HCT116 (cell line): ENCODE results near the gene C2orf92. TPM values are rescaled to one million over a fixed set of nuclear protein-coding genes. Genes with fewer than 3 reads are reported as not detected.

ENCODE experiments used
- ATAC-seq: fragments of 200-7000 bp; cut with Tn5 transposase; 2 replicates; pipeline ENCODE4 v1.9.1; 2020; ENCODE audit warnings: mild to moderate bottlenecking, moderate library complexity
- BruUV-seq: library from RNA; stranded (reverse); fragments of 400-500 nt; replicated peaks from 2 replicates; lab custom pipeline; 2021; lab: Mats Ljungman, UMichigan
- CTCF ChIA-PET: fragments of 300-600 bp; sonication (Branson Sonifier 250); formaldehyde crosslinking; loops from one replicate; lab custom pipeline; 2021; ENCODE audit warnings: antibody characterized with exemption; lab: Charles Lee
- POLR2A ChIA-PET: fragments of 300-600, 350-600 bp; sonication (Branson Sonifier 250); formaldehyde crosslinking; loops from one replicate; lab custom pipeline; 2021; ENCODE audit warnings: antibody characterized with exemption; lab: Charles Lee
- RAD21 ChIA-PET, 2 experiments: fragments of 300-600 bp; sonication (Branson Sonifier 250); formaldehyde crosslinking; loops; one replicate each; lab custom pipeline; 2023; ENCODE audit warnings: low total read pairs in 2 of 2; ENCODE audit not compliant: uncharacterized antibody in 2 of 2, unreplicated experiment in 2 of 2, low non-redundant PET in 1 of 2; lab: Charles Lee
- DNase-seq: peaks from one replicate; pipeline ENCODE4 v3.0.0-alpha.2; 2010; ENCODE audit warnings: low read depth, low spot score
- H2AFZ ChIP-seq: fragments of 200-600 bp; shearing (Covaris generic), sonication (generic); 2 replicates; pipeline ENCODE4 v1.6.1; 2017; ENCODE audit warnings: low read depth, mixed run types, mixed read lengths, antibody characterized with exemption, low read length; ENCODE audit not compliant: poor library complexity, severe bottlenecking
- H3K27ac ChIP-seq: 2 replicates; pipeline ENCODE4 v1.5.1; 2012; ENCODE audit warnings: low read depth, low read length
- H3K27me3 ChIP-seq: fragments of 200-600 bp; sonication (generic); 2 replicates; pipeline ENCODE4 v1.6.1; 2016; ENCODE audit warnings: mixed run types, low read length, mixed read lengths; ENCODE audit not compliant: insufficient read depth
- H3K36me3 ChIP-seq, 2 experiments: fragments of 200-500 bp in 1 of 2; fragments of 200-600 bp in 1 of 2; sonication (Bioruptor generic) in 1 of 2; sonication (generic) in 1 of 2; 2 replicates each; pipeline versions ENCODE4 v1.5.1 to v1.6.1; 2014 to 2016; ENCODE audit warnings: low read length in 2 of 2, inconsistent platforms in 1 of 2, mixed read lengths in 1 of 2, mixed run types in 1 of 2; ENCODE audit not compliant: insufficient read depth in 2 of 2, control insufficient read depth in 1 of 2
- H3K4me1 ChIP-seq, 2 experiments: fragments of 200-600 bp in 1 of 2; sonication (generic) in 1 of 2; 2 replicates each; pipeline versions ENCODE4 v1.5.1 to v1.6.1; 2012 to 2017; ENCODE audit warnings: low read length in 2 of 2, inconsistent platforms in 1 of 2, mild to moderate bottlenecking in 1 of 2, mixed read lengths in 1 of 2, mixed run types in 1 of 2, moderate library complexity in 1 of 2; ENCODE audit not compliant: insufficient read depth in 2 of 2, control insufficient read depth in 1 of 2
- H3K4me2 ChIP-seq: fragments of 200-600 bp; sonication (generic); 2 replicates; pipeline ENCODE4 v1.6.1; 2017; ENCODE audit warnings: mixed run types, low read length, mixed read lengths
- H3K4me3 ChIP-seq, 2 experiments: fragments of 200-600 bp in 1 of 2; sonication (generic) in 1 of 2; replicated peaks in 1 of 2; 2 replicates each; pipeline ENCODE4 v1.5.1; 2011 to 2016; ENCODE audit warnings: low read length in 2 of 2, control low read depth in 1 of 2, low read depth in 1 of 2, mild to moderate bottlenecking in 1 of 2, mixed read lengths in 1 of 2, mixed run types in 1 of 2
- H3K79me2 ChIP-seq: fragments of 200-600 bp; sonication (generic); 2 replicates; pipeline ENCODE4 v1.6.1; 2017; ENCODE audit warnings: mild to moderate bottlenecking, mixed run types, low read length, moderate library complexity, mixed read lengths; ENCODE audit not compliant: insufficient read depth
- H3K9ac ChIP-seq: fragments of 200-600 bp; sonication (generic); 2 replicates; pipeline ENCODE4 v1.6.1; 2016; ENCODE audit warnings: low read length, mixed read lengths
- H3K9me2 ChIP-seq: fragments of 200-600 bp; sonication (generic), shearing (Covaris generic); 2 replicates; pipeline ENCODE4 v1.6.1; 2017; ENCODE audit warnings: mixed run types, mild to moderate bottlenecking, moderate library complexity; ENCODE audit not compliant: insufficient read depth
- H3K9me3 ChIP-seq, 2 experiments: fragments of 200-500 bp in 1 of 2; fragments of 200-600 bp in 1 of 2; sonication (Bioruptor generic) in 1 of 2; sonication (generic) in 1 of 2; 2 replicates each; pipeline ENCODE4 v1.6.1; 2014 to 2017; ENCODE audit warnings: low read length in 2 of 2, mixed read lengths in 2 of 2, inconsistent platforms in 1 of 2, low read depth in 1 of 2, mild to moderate bottlenecking in 1 of 2, mixed run types in 1 of 2, moderate library complexity in 1 of 2; ENCODE audit not compliant: control insufficient read depth in 1 of 2, insufficient read depth in 1 of 2
- H4K20me1 ChIP-seq: fragments of 200-600 bp; sonication (generic), shearing (Covaris generic); 2 replicates; pipeline ENCODE4 v1.6.1; 2017; ENCODE audit warnings: mixed run types, mild to moderate bottlenecking, moderate library complexity; ENCODE audit not compliant: insufficient read depth
- CEBPB ChIP-seq: IDR thresholded peaks from 2 replicates; pipeline ENCODE4 v1.6.1; 2012; ENCODE audit warnings: low read depth
- EZH2 ChIP-seq: fragments of 200-600 bp; sonication (generic); IDR thresholded peaks from 2 replicates; pipeline ENCODE4 v1.6.1; 2017; ENCODE audit warnings: antibody characterized with exemption, mixed run types
- FOSL1 ChIP-seq: IDR thresholded peaks from 2 replicates; pipeline ENCODE4 v1.6.1; 2012; ENCODE audit warnings: low read depth
- JUND ChIP-seq: IDR thresholded peaks from 2 replicates; pipeline ENCODE4 v1.6.1; 2012
- POLR2AphosphoS5 ChIP-seq: IDR thresholded peaks from 2 replicates; pipeline ENCODE4 v1.6.1; 2011; ENCODE audit warnings: mild to moderate bottlenecking, low read depth, low read length, moderate library complexity
- SP1 ChIP-seq: IDR thresholded peaks from 2 replicates; pipeline ENCODE4 v1.6.1; 2012; ENCODE audit warnings: low read depth
- TCF7L2 ChIP-seq: IDR thresholded peaks from 2 replicates; pipeline ENCODE4 v1.7.0; 2011; ENCODE audit warnings: borderline replicate concordance, inconsistent platforms; ENCODE audit not compliant: insufficient read depth, insufficient read length; ENCODE audit errors: extremely low read depth
- ZNF274 ChIP-seq: fragments of 200-500 bp; sonication (Bioruptor generic); IDR thresholded peaks from 2 replicates; pipeline ENCODE4 v1.6.1; 2014; ENCODE audit warnings: mild to moderate bottlenecking, low read depth, low read length, inconsistent platforms
- intact Hi-C: fragments of 100-400 bp; cut with micrococcal nuclease; formaldehyde crosslinking; loops from 2 replicates; pipeline ENCODE4 v1.10.0; 2022
- total RNA-seq: library from RNA; stranded (reverse); gene quantifications from one replicate; pipeline ENCODE4 v1.2.1, GENCODE V29; 2021; ENCODE audit not compliant: unreplicated experiment
- TF ChIP-seq, protein P1 (sequence below), 3 experiments: fragments of 200-600 bp in 1 of 3; sonication (generic) in 1 of 3; IDR thresholded peaks in 2 of 3; conservative IDR thresholded peaks in 1 of 3; 2 replicates each; pipeline ENCODE4 v1.5.1; 2012 to 2017; ENCODE audit warnings: low read depth in 2 of 3, low read length in 2 of 3, antibody characterized with exemption in 1 of 3, borderline replicate concordance in 1 of 3, control low read depth in 1 of 3, mild to moderate bottlenecking in 1 of 3, mixed read lengths in 1 of 3, mixed run types in 1 of 3, moderate library complexity in 1 of 3; ENCODE audit not compliant: insufficient read depth in 1 of 3

C2orf92 gene
- total RNA-seq, 1 experiment from 2014 or later: 3.0 TPM

DNA sequence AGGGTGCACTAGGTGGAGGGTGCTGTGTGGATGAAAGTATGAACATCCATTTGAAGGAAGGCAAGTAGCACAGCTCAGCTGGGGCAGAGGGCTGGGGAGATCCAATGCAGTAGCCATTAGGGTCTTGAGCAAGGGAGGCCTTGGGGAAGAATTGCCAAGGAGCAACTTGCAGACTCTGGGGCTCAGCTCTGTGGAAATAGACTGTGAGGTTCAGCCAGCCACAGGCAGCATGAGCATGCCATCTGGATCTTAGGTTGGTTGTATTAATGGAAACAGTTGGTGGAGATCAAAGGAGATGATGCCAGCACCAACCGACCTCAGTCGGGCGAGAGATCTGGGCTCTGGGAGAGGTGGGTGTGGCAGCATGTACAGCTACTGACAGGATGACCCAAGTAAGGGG, 49.4 kb downstream of the C2orf92 start:
- no peaks in the 10 kb centered on the region for H3K9me3 ChIP-seq
- no peak overlapping the region for H3K4me3 ChIP-seq
- no peak for ATAC-seq
- ChIA-PET RAD21 (no interaction called here), POLR2A (no interaction called here), CTCF (no interaction called here)
- no peak overlapping the region for H2AFZ ChIP-seq
- no TSS peak for BruUV-seq
- no peaks in the 10 kb centered on the region for H3K79me2 ChIP-seq
- H3K4me2 ChIP-seq: no peak overlapping the region
- intact Hi-C loops: no loop called here
- no peak overlapping the region for H3K27ac ChIP-seq
- H3K36me3 ChIP-seq: no peaks in the 10 kb centered on the region
- H3K9ac ChIP-seq: no peak overlapping the region
- no peaks in the 10 kb centered on the region for H3K9me2 ChIP-seq
- TF ChIP-seq FOSL1 (no peak), EZH2 (no peak), TCF7L2 (no peak), JUND (no peak), CEBPB (no peak), POLR2AphosphoS5 (no peak), SP1 (no peak), ZNF274 (no peak)
- TF ChIP-seq, protein P1, sequence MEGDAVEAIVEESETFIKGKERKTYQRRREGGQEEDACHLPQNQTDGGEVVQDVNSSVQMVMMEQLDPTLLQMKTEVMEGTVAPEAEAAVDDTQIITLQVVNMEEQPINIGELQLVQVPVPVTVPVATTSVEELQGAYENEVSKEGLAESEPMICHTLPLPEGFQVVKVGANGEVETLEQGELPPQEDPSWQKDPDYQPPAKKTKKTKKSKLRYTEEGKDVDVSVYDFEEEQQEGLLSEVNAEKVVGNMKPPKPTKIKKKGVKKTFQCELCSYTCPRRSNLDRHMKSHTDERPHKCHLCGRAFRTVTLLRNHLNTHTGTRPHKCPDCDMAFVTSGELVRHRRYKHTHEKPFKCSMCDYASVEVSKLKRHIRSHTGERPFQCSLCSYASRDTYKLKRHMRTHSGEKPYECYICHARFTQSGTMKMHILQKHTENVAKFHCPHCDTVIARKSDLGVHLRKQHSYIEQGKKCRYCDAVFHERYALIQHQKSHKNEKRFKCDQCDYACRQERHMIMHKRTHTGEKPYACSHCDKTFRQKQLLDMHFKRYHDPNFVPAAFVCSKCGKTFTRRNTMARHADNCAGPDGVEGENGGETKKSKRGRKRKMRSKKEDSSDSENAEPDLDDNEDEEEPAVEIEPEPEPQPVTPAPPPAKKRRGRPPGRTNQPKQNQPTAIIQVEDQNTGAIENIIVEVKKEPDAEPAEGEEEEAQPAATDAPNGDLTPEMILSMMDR (IDR thresholded peaks at IDR 0.05 in 2 of 3, conservative IDR thresholded peaks at IDR 0.05 in 1 of 3; ENCODE audit: borderline replicate concordance in 1 of 3, insufficient read depth in 1 of 3, low read depth in 2 of 3, low read length in 2 of 3): no peak
- DNase-seq: no peak
- H3K4me1 ChIP-seq: no peaks in the 10 kb centered on the region
- H3K27me3 ChIP-seq: no peaks in the 10 kb centered on the region
- H4K20me1 ChIP-seq: no peaks in the 10 kb centered on the region
